ENCODE results near the gene KRT13. TPM values are rescaled to one million over a fixed set of nuclear protein-coding genes. Genes with fewer than 3 reads are reported as not detected.

KRT13 gene
- total and polyA plus RNA-seq, 2 of the 4 experiments (the other 2 are of a cell fraction), result 0.18 to 0.56 TPM

DNA sequence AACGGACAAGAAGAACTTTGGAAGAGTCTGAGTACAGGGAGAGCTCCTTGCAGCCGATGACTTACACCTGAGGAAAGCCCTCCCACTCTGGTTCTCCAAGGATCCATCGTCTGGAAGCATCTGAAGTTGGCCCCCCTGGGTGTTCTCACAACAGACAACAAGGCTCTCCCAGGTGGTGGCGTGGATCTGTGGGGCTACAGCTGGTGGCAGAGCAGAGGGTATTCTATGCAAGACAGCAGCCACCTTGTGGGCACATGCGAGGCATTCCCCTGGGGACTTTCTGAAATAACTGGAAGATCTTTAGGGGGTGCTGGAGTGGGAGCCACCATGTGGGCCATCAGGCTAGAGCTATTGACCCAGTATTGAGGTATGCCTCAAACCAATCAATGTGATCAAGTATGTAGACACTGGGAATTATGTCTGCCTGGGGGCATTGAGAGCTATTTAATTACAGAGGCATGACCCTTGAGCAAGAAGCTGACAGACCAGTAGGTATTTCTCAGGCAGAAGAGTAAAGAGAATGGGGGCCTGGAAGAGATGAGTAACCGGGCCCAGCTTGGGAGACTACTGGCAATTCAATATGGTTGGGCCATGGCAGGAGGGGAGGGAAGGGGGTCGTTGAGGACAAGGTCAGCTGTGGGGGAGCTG is 29.6 kb upstream of the KRT13 start:
- no peaks in the 10 kb centered on the region for H3K27me3 ChIP-seq (ENCODE audit: control insufficient read depth, insufficient read depth, low read length)
- no peak overlapping the region for H3K23ac ChIP-seq (ENCODE audit: low read depth, low read length)
- in situ Hi-C loops (cut with MboI; ENCODE audit: low sequenced_read_pairs), result no loop called here
- H3K56ac ChIP-seq (ENCODE audit: extremely low read depth, insufficient read depth, low read length), result no peak overlapping the region
- H2BK15ac ChIP-seq (ENCODE audit: low read depth, low read length), result no peak overlapping the region
- peak overlapping the region; percentile 38; the same call in 1 of the 2 replicates for H2BK120ac ChIP-seq (ENCODE audit: low read depth, low read length)
- POLR2A ChIA-PET (ENCODE audit: unreplicated experiment), result no interaction called here
- H2AFZ ChIP-seq (replicated peaks; ENCODE audit: low read length, poor library complexity), result no peak overlapping the region
- no peak overlapping the region for H3K14ac ChIP-seq (replicated peaks; ENCODE audit: low read depth, low read length)
- TF ChIP-seq USF2 (IDR thresholded peaks at IDR 0.05; ENCODE audit: low read depth, low read length) (no peak), FOS (IDR thresholded peaks at IDR 0.05; ENCODE audit: low read depth, low read length) (no peak), MAFK (IDR thresholded peaks at IDR 0.05; ENCODE audit: low read depth, low read length) (no peak), MAZ (IDR thresholded peaks at IDR 0.05; ENCODE audit: borderline replicate concordance, low read depth, low read length) (no peak), CEBPB (IDR thresholded peaks at IDR 0.05; ENCODE audit: low read depth, low read length) (no peak), RAD21 (IDR thresholded peaks at IDR 0.05; ENCODE audit: low read length) (no peak), NFE2L2 (IDR thresholded peaks at IDR 0.05; ENCODE audit: low read depth, low read length) (no peak), POLR2A (IDR thresholded peaks at IDR 0.05; ENCODE audit: low read depth, low read length) (no peak)
- TF ChIP-seq, protein P1, sequence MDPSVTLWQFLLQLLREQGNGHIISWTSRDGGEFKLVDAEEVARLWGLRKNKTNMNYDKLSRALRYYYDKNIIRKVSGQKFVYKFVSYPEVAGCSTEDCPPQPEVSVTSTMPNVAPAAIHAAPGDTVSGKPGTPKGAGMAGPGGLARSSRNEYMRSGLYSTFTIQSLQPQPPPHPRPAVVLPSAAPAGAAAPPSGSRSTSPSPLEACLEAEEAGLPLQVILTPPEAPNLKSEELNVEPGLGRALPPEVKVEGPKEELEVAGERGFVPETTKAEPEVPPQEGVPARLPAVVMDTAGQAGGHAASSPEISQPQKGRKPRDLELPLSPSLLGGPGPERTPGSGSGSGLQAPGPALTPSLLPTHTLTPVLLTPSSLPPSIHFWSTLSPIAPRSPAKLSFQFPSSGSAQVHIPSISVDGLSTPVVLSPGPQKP (IDR thresholded peaks at IDR 0.05; ENCODE audit: borderline replicate concordance, low read depth, low read length), result no peak
- TF ChIP-seq, protein P2, sequence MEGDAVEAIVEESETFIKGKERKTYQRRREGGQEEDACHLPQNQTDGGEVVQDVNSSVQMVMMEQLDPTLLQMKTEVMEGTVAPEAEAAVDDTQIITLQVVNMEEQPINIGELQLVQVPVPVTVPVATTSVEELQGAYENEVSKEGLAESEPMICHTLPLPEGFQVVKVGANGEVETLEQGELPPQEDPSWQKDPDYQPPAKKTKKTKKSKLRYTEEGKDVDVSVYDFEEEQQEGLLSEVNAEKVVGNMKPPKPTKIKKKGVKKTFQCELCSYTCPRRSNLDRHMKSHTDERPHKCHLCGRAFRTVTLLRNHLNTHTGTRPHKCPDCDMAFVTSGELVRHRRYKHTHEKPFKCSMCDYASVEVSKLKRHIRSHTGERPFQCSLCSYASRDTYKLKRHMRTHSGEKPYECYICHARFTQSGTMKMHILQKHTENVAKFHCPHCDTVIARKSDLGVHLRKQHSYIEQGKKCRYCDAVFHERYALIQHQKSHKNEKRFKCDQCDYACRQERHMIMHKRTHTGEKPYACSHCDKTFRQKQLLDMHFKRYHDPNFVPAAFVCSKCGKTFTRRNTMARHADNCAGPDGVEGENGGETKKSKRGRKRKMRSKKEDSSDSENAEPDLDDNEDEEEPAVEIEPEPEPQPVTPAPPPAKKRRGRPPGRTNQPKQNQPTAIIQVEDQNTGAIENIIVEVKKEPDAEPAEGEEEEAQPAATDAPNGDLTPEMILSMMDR (conservative IDR thresholded peaks at IDR 0.05; ENCODE audit: low read depth, low read length), result no peak
- no peaks in the 10 kb centered on the region for H3K79me1 ChIP-seq (ENCODE audit: low read depth in 1 of 2, low read length in 2 of 2)
- H4K5ac ChIP-seq (ENCODE audit: low read depth, low read length), result no peak overlapping the region
- H2BK20ac ChIP-seq (ENCODE audit: low read depth, low read length), result no peak overlapping the region
- no peak overlapping the region for H4K8ac ChIP-seq (ENCODE audit: low read depth in 2 of 2, low read length in 2 of 2)
- no peak overlapping the region for H2BK5ac ChIP-seq (ENCODE audit: low read depth, low read length, poor library complexity, severe bottlenecking)
- peaks cover 21% of the 10 kb centered on the region for H3K9me1 ChIP-seq (ENCODE audit: insufficient read depth, low read length)
- CTCF ChIA-PET, result no interaction called here
- H4K91ac ChIP-seq (ENCODE audit: insufficient read depth, low read depth, low read length), result no peak overlapping the region
- no peak for ATAC-seq (ENCODE audit: low read depth)
- no TSS peak for BruUV-seq (replicated peaks)
- H3K18ac ChIP-seq (ENCODE audit: low read depth, low read length), result no peak overlapping the region
- intact Hi-C loops (cut with micrococcal nuclease), result no loop called here
- H3K36me3 ChIP-seq (ENCODE audit: control insufficient read depth, insufficient read depth, low read length), result no peaks in the 10 kb centered on the region
- H3K4me1 ChIP-seq (ENCODE audit: control insufficient read depth, insufficient read depth, low read length), result peaks cover 25% of the 10 kb centered on the region
- H3K9ac ChIP-seq (ENCODE audit: low read depth, low read length), result no peak overlapping the region
- H3K4me3 ChIP-seq (ENCODE audit: insufficient read depth, low read depth, low read length), result no peak overlapping the region
- dilution Hi-C loops (cut with HindIII; ENCODE audit: low sequenced_read_pairs, unreplicated experiment), result no loop called here
- H2AK5ac ChIP-seq (ENCODE audit: low read depth, low read length), result peak overlapping the region; percentile 60; the same call in 1 of the 2 replicates
- H3K4ac ChIP-seq (ENCODE audit: low read depth, low read length), result no peak overlapping the region
- WGBS, 2 experiments (ENCODE audit: extremely low coverage in 2 of 2, insufficient read length in 1 of 2), result 20% methylated on average over 1 of the region's 7 CpGs; no CpG with 5 or more reads in 1 of the 2 experiments
- H3K27ac ChIP-seq (ENCODE audit: insufficient read depth, low read length), result no peak overlapping the region
- H2AK9ac ChIP-seq (replicated peaks; ENCODE audit: low read depth, low read length, poor library complexity), result no peak overlapping the region
- H3K9me3 ChIP-seq (ENCODE audit: control insufficient read depth, insufficient read depth, low read length), result no peaks in the 10 kb centered on the region
- DNase-seq, result no peak
- no peak overlapping the region for H3K4me2 ChIP-seq (ENCODE audit: low read depth, low read length)
- H4K20me1 ChIP-seq (ENCODE audit: insufficient read depth, low read length), result no peaks in the 10 kb centered on the region

Data from IMR-90 (cell line).